BLaER1 (cell line): ENCODE measurements around the gene AHI1.

Source experiments
- H3K27ac ChIP-seq: shearing (Covaris generic); formaldehyde crosslinking; 2 replicates; pipeline ENCODE4 v1.8.1; 2022
- H3K27me3 ChIP-seq: shearing (Covaris generic); formaldehyde crosslinking; 2 replicates; pipeline ENCODE4 v1.8.1; 2022
- H3K36me3 ChIP-seq: shearing (Covaris generic); formaldehyde crosslinking; 2 replicates; pipeline ENCODE4 v1.8.1; 2022
- H3K4me1 ChIP-seq: shearing (Covaris generic); formaldehyde crosslinking; 2 replicates; pipeline ENCODE4 v1.8.1; 2022
- H3K4me2 ChIP-seq: shearing (Covaris generic); formaldehyde crosslinking; 2 replicates; pipeline ENCODE4 v1.8.1; 2022
- H3K4me3 ChIP-seq: shearing (Covaris generic); formaldehyde crosslinking; 2 replicates; pipeline ENCODE4 v1.8.1; 2022
- H3K9ac ChIP-seq: shearing (Covaris generic); formaldehyde crosslinking; 2 replicates; pipeline ENCODE4 v1.8.1; 2022
- H3K9me3 ChIP-seq: shearing (Covaris generic); formaldehyde crosslinking; 2 replicates; pipeline ENCODE4 v1.8.1; 2022
- H4K20me1 ChIP-seq: shearing (Covaris generic); formaldehyde crosslinking; 2 replicates; pipeline ENCODE4 v1.8.1; 2022
- Cebpa-rat ChIP-seq: shearing (Covaris generic); IDR thresholded peaks from 2 replicates; pipeline ENCODE4 v1.8.1; 2022

The AHI1 gene

DNA sequence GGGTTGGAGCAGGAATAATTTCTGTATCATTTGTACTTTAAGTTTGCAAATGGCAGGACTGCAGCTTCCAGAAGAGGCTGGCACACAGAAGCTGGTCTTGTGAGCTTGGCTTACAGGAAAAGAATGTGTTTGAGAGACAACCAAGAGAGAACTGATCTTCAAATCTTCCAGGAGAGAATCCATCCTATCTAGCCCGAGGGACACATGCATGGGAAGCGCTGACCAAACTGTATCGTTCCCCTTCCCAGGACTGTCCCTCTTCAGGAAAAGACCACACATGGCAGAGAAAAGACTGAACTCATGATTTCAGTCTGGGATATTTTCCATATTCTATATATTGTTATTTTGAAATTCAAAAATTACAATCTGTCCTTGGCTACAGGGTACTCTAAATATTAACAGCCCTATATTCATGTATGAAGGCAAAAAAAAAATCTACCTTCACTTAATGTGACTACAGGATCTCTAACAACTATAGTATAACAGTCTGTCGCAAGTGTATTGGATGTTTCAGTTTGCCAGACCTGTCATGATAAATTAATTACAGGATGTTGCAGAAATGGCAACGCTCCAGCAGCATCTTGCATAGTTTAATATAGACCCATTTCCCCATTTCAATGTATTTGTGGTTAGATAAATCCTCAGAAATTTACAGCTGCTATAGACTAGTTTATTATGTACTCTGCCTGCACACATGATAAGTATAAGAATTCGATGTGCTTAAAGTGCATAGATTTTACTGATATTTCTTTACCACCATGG, 217.0 kb downstream of the AHI1 start:
- H3K27ac ChIP-seq: peak overlapping the region; percentile 83
- H3K4me1 ChIP-seq: peaks cover 55% of the 10 kb centered on the region
- H3K4me3 ChIP-seq: peak overlapping the region; percentile 32; the same call in 1 of the 2 replicates
- peak overlapping the region; percentile 56 for H3K9ac ChIP-seq
- H3K36me3 ChIP-seq: no peaks in the 10 kb centered on the region
- peaks cover 9% of the 10 kb centered on the region for H3K9me3 ChIP-seq
- no peak for TF ChIP-seq Cebpa-rat
- H4K20me1 ChIP-seq: no peaks in the 10 kb centered on the region
- no peaks in the 10 kb centered on the region for H3K27me3 ChIP-seq
- peak overlapping the region; percentile 81 for H3K4me2 ChIP-seq

DNA sequence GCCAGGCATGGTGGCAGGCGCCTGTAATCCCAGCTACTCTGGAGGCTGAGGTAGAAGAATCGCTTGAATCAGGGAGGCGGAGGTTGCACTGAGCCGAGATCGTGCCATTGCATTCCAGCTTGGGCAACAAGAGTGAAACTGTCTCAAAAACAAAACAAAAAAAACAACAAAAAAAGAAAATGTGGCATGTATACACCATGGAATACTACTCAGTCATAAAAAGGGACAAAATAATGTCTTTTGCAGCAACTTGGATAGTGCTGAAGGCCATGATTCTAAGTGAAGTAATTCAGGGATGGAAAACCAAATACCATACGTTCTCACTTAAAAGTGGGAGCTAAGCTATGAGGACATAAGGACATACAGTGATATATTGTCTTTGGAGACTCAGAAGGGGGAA, 220.1 kb downstream of the AHI1 start:
- no peaks in the 10 kb centered on the region for H3K27me3 ChIP-seq
- H3K4me1 ChIP-seq: peaks cover 60% of the 10 kb centered on the region
- H3K9me3 ChIP-seq: peaks cover 9% of the 10 kb centered on the region
- H3K4me3 ChIP-seq: no peak overlapping the region
- TF ChIP-seq Cebpa-rat: no peak
- H3K27ac ChIP-seq: no peak overlapping the region
- no peak overlapping the region for H3K4me2 ChIP-seq
- no peaks in the 10 kb centered on the region for H4K20me1 ChIP-seq
- H3K36me3 ChIP-seq: no peaks in the 10 kb centered on the region
- no peak overlapping the region for H3K9ac ChIP-seq

DNA sequence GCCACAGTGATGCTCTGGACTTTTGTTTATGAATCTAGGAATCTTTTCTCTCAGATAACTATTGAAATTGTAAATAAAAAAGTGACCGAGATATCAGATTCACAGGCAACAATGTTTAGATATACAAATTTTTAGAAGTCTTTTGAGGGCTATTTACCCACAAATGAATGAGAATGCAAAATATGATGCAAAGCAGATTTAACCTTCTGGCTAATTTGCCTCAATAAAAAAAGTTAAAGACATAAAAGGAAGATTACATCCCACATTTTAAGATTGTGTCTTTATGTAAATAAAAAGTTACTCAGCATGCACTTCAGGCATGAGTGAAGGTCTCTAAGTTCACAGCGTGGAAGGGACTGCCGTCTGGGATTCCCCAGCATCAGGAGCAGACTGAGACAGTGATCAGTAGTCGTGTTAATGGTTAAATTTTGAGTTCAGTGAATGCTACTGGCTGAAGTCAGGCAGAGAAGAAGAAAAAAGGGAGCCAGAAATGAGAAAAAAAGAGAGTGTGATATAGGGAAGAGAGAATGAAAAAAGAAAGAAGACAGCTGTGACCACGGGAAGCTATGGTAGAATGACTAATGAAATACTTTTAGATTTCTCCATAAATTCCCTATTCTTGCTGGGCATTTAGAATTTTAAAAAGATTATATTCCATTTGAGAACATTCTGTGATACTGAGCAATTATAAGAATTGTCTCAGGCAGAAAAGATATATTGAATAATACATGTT, 222.8 kb downstream of the AHI1 start:
- Histone ChIP-seq H3K36me3 (no peaks in the 10 kb centered on the region), H3K9me3 (peaks cover 9% of the 10 kb centered on the region), H3K9ac (no peak overlapping the region), H3K4me3 (no peak overlapping the region), H3K27ac (peak overlapping the region; percentile 33; the same call in 1 of the 2 replicates), H3K4me1 (peaks cover 55% of the 10 kb centered on the region), H4K20me1 (no peaks in the 10 kb centered on the region), H3K4me2 (peak overlapping the region; percentile 23; the same call in 1 of the 2 replicates), H3K27me3 (no peaks in the 10 kb centered on the region)
- no peak for TF ChIP-seq Cebpa-rat

DNA sequence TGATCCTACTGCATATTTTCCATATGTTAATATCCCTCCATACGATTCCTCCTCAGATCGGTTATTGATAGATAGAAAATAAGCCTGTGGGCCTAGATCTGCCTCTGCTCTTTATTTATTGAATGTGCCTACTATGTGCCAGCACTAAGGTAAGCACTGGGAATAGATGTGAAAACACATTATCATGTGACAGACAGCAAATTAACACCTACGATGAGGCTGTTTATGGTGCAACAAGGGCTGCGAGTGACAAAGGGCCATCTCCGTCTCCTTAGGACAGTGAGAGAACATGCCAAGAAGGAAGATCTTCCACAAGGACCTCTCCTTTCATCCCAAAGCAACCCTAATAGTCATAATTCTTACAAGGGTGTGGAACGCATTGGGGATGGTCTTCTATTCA, 225.9 kb downstream of the AHI1 start:
- H3K27me3 ChIP-seq: no peaks in the 10 kb centered on the region
- H3K4me3 ChIP-seq: no peak overlapping the region
- H3K4me1 ChIP-seq: peaks cover 78% of the 10 kb centered on the region
- H3K27ac ChIP-seq: no peak overlapping the region
- no peaks in the 10 kb centered on the region for H4K20me1 ChIP-seq
- no peak for TF ChIP-seq Cebpa-rat
- no peaks in the 10 kb centered on the region for H3K9me3 ChIP-seq
- no peak overlapping the region; the same call in 1 of the 2 replicates for H3K4me2 ChIP-seq
- no peaks in the 10 kb centered on the region for H3K36me3 ChIP-seq
- no peak overlapping the region for H3K9ac ChIP-seq

DNA sequence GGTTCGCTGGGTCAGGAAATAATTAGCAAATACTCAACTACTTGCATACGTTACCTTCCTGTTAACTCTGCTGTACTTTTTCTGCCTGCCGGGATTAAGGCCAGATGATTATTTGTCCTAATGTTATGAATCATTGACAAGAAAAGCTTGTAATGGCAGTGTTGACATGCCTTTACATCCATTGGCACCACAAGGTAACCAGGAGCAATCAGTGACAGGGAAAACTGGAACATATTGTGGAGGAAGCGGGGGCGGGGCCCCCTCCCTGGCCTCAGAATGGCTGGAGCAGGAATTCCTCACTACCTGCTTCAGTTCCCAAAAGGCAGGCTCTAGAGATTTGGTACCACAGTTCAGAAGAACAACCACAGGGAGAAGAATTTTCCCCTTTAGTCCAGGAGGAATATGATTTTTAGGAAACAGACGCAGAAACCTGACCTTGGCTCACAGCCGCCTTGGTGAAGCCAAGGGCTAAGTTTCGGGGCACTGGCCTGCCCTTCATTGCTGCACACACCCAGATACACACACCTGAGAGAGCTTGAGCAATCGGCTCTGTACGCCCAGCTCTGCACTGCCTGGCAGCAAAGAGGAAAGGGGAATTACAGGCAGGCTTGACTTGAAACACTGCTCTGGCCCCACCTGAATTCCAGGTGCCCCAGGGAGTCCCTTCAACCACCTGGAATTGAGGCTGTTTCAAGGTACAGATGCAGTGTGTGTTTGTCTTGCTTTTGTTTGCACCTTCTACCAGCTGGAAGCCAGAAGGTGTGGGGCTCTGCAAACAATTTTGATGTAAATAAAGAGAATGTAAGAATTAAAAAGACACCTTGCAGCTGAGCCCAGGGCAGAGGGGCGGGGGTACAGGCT, 226.6 kb downstream of the AHI1 start:
- Histone ChIP-seq H3K27ac (peak overlapping the region; percentile 51), H3K36me3 (no peaks in the 10 kb centered on the region), H3K4me3 (no peak overlapping the region), H4K20me1 (no peaks in the 10 kb centered on the region), H3K4me2 (peak overlapping the region; percentile 66), H3K4me1 (peaks cover 85% of the 10 kb centered on the region), H3K9me3 (no peaks in the 10 kb centered on the region), H3K27me3 (no peaks in the 10 kb centered on the region), H3K9ac (0 out of 2 replicates have a peak overlapping the region, but pooled peaks have one; percentile 12)
- TF ChIP-seq Cebpa-rat: no peak

DNA sequence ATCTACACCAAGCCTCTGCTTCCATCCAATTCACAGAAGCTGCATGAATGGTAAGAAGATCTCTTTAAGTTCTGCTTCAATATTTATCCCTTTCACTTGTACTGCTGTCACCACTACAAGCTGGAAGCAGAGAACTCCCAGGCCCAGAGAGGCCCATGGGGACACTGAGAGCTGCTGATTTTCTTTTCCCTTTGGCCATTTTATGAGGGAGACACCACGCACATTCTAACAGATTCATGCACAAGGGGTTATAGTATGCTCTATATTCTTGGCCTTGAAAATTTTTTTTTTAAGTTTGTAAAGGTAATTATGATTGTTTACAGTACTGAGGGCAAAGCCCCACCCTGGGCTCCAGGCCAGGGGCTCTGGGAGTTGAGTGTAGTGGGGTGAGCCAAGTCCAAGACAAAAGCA, 228.1 kb downstream of the AHI1 start:
- Histone ChIP-seq H3K36me3 (no peaks in the 10 kb centered on the region), H3K4me1 (peaks cover 87% of the 10 kb centered on the region)

DNA sequence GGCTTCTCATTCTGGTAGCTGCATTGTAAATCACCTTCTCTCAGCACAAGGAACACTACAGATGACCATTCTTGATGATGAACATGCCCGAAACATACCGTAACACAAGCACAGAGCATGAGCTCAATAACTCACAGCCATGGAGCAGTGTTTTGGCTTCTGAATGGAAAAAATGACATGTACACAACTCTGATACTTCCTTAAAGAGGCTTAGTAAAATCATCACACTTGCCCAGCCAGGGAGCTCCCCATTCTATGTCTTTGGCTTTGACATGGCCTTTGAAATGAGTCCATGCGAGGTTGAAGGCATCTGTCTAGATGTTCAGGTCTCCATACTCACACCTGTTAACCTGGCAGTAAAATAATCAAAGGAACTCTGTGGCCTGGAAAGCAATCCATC, 228.8 kb downstream of the AHI1 start:
- H3K4me2 ChIP-seq: peak overlapping the region; percentile 66

More for the DNA sequence above, 228.1 kb downstream of the AHI1 start:
- no peak overlapping the region for H3K9ac ChIP-seq
- no peaks in the 10 kb centered on the region for H3K9me3 ChIP-seq
- peak overlapping the region; percentile 66 for H3K4me2 ChIP-seq
- H3K27ac ChIP-seq: peak overlapping the region; percentile 33
- no peaks in the 10 kb centered on the region for H4K20me1 ChIP-seq
- H3K27me3 ChIP-seq: no peaks in the 10 kb centered on the region
- no peak overlapping the region for H3K4me3 ChIP-seq
- TF ChIP-seq Cebpa-rat: no peak

DNA sequence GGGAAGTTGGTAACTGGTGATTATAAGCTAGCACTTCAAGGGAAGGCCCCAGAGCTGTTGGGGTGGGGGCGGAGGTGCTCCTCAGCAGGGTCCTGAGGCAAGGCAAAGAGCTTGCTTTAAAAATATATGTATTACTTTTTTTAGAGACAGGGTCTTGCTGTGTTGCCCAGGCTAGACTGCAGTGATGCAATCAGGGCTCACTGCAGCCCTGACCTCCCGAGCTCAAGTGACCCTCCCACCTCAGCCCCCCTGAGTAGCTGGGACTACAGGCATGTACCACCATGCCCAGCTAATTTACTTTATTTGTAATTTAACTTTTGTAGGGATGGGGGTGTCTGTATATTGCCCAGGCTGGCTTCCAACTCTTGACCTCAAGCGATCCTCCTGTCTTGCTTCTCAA, 229.3 kb downstream of the AHI1 start:
- no peak for TF ChIP-seq Cebpa-rat
- H3K4me2 ChIP-seq: peak overlapping the region; percentile 66
- H3K9me3 ChIP-seq: no peaks in the 10 kb centered on the region
- H4K20me1 ChIP-seq: no peaks in the 10 kb centered on the region
- peaks cover 87% of the 10 kb centered on the region for H3K4me1 ChIP-seq
- H3K27ac ChIP-seq: peak overlapping the region; percentile 78
- no peaks in the 10 kb centered on the region for H3K36me3 ChIP-seq
- H3K4me3 ChIP-seq: no peak overlapping the region
- no peaks in the 10 kb centered on the region for H3K27me3 ChIP-seq
- peak overlapping the region; percentile 48; the same call in 1 of the 2 replicates for H3K9ac ChIP-seq

More for the DNA sequence above, 228.8 kb downstream of the AHI1 start:
- Histone ChIP-seq H3K9ac (no peak overlapping the region), H3K4me3 (no peak overlapping the region), H3K27ac (peak overlapping the region; percentile 78), H3K9me3 (no peaks in the 10 kb centered on the region), H4K20me1 (no peaks in the 10 kb centered on the region), H3K27me3 (no peaks in the 10 kb centered on the region), H3K4me1 (peaks cover 87% of the 10 kb centered on the region), H3K36me3 (no peaks in the 10 kb centered on the region)
- no peak for TF ChIP-seq Cebpa-rat

DNA sequence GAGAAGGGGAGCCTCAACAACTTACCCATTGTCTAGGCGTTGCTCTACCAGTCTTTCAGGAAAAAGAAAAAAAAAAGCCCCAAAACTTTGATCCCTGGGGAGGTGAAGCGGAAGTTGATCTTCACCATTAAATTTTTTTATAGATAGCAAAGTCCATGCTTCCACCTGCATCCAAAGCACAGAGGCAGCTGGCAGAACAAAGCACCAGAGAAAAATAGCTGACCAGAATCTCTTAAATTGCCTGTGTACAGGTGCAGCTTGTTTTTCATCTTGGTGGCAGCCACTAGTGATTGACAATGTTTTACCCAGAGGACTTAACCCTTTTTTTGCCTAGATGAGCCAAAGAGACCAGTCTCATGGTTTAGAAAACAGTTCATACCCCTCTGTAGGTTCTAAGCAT, 230.5 kb downstream of the AHI1 start:
- Histone ChIP-seq H3K9me3 (0 out of 2 replicates have a peak, but pooled peaks cover 1% of the 10 kb centered on the region), H3K4me1 (peaks cover 88% of the 10 kb centered on the region), H3K36me3 (no peaks in the 10 kb centered on the region), H3K27ac (peak overlapping the region; percentile 78), H3K4me3 (peak overlapping the region; percentile 7; the same call in 1 of the 2 replicates), H3K27me3 (no peaks in the 10 kb centered on the region), H4K20me1 (no peaks in the 10 kb centered on the region), H3K4me2 (peak overlapping the region; percentile 66), H3K9ac (peak overlapping the region; percentile 48; the same call in 1 of the 2 replicates)
- no peak for TF ChIP-seq Cebpa-rat
